SKM-1 (cell line): ENCODE data around the gene CAPN7.

ENCODE experiments used
- DNase-seq: peaks from one replicate; lab custom pipeline; 2025; ENCODE audit not compliant: unreplicated experiment; lab: John Stamatoyannopoulos, UW

CAPN7 gene

DNA sequence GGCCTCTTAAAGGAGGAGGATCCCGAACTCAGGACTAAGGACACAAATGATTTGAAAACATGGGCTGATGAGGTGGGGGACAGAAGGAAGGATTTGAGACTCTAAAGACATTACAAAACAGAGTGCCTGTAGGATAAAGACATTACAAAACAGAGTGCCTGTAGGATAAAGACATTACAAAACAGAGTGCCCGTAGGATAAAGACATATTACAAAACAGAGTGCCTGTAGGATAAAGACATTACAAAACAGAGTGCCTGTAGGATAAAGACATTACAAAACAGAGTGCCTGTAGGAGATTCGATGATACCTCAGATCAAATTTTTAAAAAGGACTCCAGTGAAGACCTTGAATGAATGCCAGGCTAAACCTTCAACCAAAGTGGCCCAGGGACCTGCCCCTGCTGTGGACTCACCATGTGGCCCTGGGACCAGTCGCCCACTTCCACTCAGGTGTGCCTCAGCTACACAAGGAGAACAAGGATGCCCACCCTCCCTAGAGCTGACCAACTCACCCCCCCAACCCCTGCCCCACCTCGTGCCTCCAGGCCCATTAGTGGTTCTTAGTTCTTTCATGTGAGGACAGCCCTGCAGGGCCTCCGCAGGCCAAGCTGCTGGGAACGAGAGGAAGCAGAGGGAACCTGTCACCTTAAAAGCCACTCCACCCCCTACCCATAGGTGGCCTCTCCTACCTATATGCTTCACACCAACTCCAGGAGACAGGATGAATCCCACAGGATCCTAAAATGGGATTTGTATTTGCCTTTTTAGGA is 66.6 kb downstream of the CAPN7 start:
- DNase-seq, result peak; percentile 59

DNA sequence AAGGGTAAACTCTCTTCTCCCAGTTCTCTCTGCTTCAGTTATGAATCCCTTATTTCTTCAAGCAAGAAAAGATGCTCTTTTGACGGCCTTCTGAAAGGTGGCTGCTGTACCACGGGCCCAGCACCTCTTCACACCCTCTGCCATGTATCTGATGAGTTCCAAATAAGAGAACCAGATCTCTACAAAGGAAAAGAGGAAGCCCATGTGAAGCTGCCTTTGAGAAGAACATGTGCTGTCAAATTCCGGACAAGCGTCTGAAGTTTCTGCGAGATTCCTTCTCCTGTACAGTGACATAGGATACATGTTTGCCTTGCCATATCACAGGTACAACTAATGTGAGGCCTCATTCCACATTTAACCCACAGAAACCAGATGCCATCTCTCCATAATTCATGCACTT is 67.2 kb downstream of the CAPN7 start:
- DNase-seq, result peak; percentile 16

- no peak for DNase-seq
Observed at GRCh38 chr3:15276028-15276724, 70.1 kb downstream of the CAPN7 start.

DNA sequence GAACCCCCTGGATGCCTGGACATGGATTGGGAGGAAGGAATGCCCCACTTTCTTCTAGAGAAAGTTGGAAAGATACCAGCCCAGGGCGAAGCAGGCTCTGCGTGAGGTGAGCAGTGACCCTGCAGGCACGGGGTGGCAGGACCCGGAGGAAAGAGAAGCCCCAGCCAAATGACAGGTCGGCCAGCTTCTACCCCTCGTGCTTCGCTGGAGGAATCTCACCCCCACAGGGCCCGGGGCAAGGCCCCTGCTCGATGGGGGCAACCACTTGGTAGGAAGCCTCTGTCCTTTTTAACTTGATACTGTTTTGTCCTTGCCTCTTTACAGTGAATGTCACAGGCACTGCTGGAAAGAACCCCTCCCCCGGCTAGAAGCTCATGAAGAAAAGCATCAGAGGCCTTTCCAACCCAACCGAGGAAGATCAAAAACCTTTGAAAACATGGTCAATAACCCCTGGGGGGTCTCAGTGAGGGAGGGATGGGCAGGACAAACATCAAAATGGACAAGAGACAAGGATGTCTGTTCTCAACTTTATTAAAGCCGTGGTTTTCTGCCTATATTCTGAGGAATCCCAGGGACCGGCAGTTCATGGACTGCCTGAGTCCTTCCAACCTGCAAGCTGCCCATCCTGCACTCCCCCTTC is 71.9 kb downstream of the CAPN7 start:
- no peak for DNase-seq

- DNase-seq, result no peak
Observed at GRCh38 chr3:15279205-15279604, 73.2 kb downstream of the CAPN7 start.

DNA sequence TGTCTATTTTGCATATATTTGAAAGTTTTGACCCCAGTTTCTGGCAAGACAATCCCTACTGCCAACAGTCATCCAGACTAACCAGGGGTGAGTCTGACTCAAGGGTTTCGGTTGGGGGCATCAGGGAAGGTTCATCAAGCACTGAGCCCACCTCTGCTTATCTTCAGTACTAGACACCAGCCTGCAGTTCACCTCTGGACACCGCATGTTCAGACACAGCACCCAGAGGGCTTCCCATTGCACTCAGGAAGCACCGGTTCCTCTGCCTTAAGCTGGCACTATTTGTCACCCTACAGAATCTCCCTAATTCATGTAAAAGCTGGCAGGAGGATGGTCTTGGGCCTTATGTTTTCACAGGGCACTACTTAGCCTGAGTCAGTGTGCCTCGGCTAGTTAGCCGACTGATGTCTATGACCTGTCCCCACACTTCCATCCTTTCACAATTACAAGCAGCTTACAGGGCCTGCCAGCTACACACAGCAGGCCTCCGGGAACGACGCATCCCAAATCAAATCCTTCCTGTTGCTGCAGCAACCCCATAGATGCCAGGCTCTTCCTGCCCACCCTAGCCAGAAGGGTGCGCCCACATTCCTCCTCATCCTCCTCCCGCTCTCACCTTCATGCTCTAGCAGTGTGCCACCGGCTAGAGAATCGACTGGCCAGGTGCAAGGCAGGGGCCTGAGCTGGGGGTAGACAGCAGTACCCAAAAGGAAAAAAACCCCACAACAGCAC is 73.8 kb downstream of the CAPN7 start:
- no peak for DNase-seq

GRCh38 chr3:15280853-15281532 is 74.9 kb downstream of the CAPN7 start:
- DNase-seq, result no peak

DNA sequence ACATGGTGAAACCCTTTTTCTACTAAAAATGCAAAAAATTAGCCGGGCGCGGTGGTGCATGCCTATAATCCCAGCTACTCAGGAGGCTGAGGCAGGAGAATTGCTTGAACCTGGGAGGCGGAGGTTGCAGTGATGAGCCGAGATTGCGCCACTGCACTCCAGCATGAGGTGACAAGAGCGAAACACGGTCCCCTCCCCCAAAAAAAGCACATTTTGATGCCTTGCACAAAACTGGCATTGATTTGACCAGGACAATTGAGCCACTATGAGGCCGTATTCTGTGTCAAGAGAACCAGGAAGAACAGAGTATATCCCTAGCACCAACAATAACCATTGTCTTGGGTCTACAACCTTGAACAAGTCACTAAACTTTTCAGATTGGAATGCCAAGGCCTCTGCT is 75.8 kb downstream of the CAPN7 start:
- DNase-seq, result no peak

DNA sequence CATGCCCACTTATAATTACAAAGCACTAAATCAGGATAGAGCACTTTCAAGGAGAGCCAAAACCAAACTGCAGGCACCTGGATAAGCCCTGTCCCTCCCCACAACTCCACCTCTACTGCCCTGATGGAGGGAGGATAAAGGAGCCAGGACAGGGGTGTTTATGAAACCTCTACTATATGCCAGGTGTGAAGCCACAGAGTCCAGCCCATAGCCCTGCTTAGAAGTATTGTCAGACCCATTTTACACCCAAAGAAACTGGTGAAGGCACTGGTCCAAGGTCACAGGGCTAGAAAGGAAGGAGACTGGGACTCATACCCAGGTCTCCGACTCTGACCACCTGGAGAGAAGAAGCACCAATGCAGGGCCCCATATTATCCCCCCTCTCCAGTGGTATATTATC is 77.7 kb downstream of the CAPN7 start:
- DNase-seq, result no peak

DNA sequence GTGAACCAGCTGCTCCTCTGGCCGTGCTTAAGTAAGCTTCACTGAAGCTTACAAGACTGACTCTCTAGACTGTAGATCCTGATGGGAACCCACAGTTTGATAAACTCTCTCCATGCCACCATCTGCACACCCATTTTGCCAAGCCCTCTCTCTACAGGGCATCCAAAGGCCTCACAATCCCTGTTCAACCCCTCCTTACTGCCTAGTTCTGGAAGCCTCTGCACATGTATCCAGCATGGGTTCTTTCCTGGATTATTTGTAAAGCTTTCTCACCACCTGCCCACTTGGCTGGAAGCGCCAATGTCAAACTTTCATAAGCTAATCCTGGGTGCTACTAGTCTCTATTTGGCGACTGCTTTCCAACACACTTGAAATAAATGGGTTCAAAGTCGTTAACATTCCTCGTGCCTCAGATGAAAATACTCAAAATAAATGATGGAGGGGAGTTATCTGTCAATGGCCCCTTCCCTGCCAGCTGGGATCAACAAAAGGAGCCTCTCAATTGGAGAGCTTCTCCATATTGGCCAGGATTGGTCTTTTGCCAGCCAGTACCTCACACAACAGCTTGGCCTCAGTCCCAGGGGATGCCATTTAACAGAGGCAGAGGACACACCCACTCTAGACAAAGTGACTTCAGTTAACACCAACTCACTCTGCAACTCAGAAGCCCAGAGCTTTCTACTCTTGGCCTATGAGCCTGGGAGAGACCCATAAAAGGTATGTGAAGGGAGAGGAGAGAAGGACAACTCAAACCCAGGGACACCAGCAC is 78.3 kb downstream of the CAPN7 start:
- no peak for DNase-seq

- no peak for DNase-seq
Observed at GRCh38 chr3:15286022-15286421, 80.0 kb downstream of the CAPN7 start.

- peak; percentile 63 for DNase-seq
Observed at GRCh38 chr3:15287565-15288330, 81.7 kb downstream of the CAPN7 start.

GRCh38 chr3:15288331-15289035 is 82.4 kb downstream of the CAPN7 start:
- DNase-seq, result no peak

GRCh38 chr3:15289661-15290060 is 83.6 kb downstream of the CAPN7 start:
- DNase-seq, result no peak

GRCh38 chr3:15290736-15291135 is 84.7 kb downstream of the CAPN7 start:
- DNase-seq, result no peak

GRCh38 chr3:15291589-15292541 is 85.8 kb downstream of the CAPN7 start:
- DNase-seq, result peak; percentile 59

GRCh38 chr3:15292765-15293522 is 86.9 kb downstream of the CAPN7 start:
- DNase-seq, result no peak
